H1 (cell line): ENCODE measurements around the gene IL1RAP. TPM values are rescaled to one million over a fixed set of nuclear protein-coding genes. Genes with fewer than 3 reads are reported as not detected.

Experiments
- CTCF ChIA-PET: fragments of 300-600 bp; sonication (Branson Sonifier 250); formaldehyde crosslinking; loops from one replicate; lab custom pipeline; 2021; ENCODE audit not compliant: partially characterized antibody; lab: Charles Lee
- POLR2A ChIA-PET: fragments of 300-600 bp; sonication (Branson Sonifier 250); formaldehyde crosslinking; loops from one replicate; lab custom pipeline; 2021; ENCODE audit warnings: inconsistent platforms; ENCODE audit not compliant: partially characterized antibody; lab: Charles Lee
- DNase-seq, 2 experiments: peaks; one replicate each; pipeline versions ENCODE4 v3.0.0 to v3.0.0-alpha.2; 2010 to 2022; ENCODE audit warnings: low spot score in 2 of 2, low read depth in 1 of 2, mixed read lengths in 1 of 2
- FAIRE-seq: peaks from 2 replicates; lab custom pipeline; 2011; peaks lifted over from hg19 to GRCh38; lab: Jason Lieb, UNC
- H2AFZ ChIP-seq: 2 replicates; pipeline ENCODE4 v1.8.1; 2012; ENCODE audit warnings: low read length, inconsistent platforms
- H2AK5ac ChIP-seq: 2 replicates; pipeline ENCODE4 v1.6.1; 2013; ENCODE audit warnings: low read depth, low read length
- H2BK120ac ChIP-seq: replicated peaks from 2 replicates; pipeline ENCODE3; 2013; ENCODE audit warnings: low read depth, low read length, inconsistent platforms
- H2BK12ac ChIP-seq: 2 replicates; pipeline ENCODE4 v1.6.1; 2013; ENCODE audit warnings: low read depth, low read length
- H2BK15ac ChIP-seq: 2 replicates; pipeline ENCODE4 v1.6.1; 2013; ENCODE audit warnings: low read length
- H2BK20ac ChIP-seq: 2 replicates; pipeline ENCODE4 v1.6.1; 2013; ENCODE audit warnings: low read length
- H2BK5ac ChIP-seq: 2 replicates; pipeline ENCODE4 v1.6.1; 2013; ENCODE audit warnings: low read depth, low read length
- H3K14ac ChIP-seq: 2 replicates; pipeline ENCODE4 v1.6.1; 2013; ENCODE audit warnings: inconsistent platforms; ENCODE audit not compliant: insufficient read length
- H3K18ac ChIP-seq: 2 replicates; pipeline ENCODE4 v1.6.1; 2013; ENCODE audit warnings: low read length; ENCODE audit errors: extremely low read depth
- H3K23ac ChIP-seq: 2 replicates; pipeline ENCODE4 v1.6.1; 2013; ENCODE audit warnings: inconsistent platforms; ENCODE audit not compliant: insufficient read length
- H3K23me2 ChIP-seq: 2 replicates; pipeline ENCODE4 v1.6.1; 2013; ENCODE audit warnings: low read depth, low read length
- H3K27ac ChIP-seq: 2 replicates; pipeline ENCODE4 v1.6.1; 2011; ENCODE audit warnings: low read depth, low read length, inconsistent platforms
- H3K27me3 ChIP-seq, 4 experiments: replicated peaks in 1 of 4; 1 replicate in 1 of 4; 2 replicates in 3 of 4; pipeline versions ENCODE4 v1.6.1 to v1.8.1; 2011 to 2013; ENCODE audit warnings: low read length in 3 of 4, mild to moderate bottlenecking in 3 of 4, inconsistent platforms in 2 of 4, mixed read lengths in 2 of 4, moderate library complexity in 1 of 4; ENCODE audit not compliant: control insufficient read depth in 3 of 4, insufficient read depth in 3 of 4; ENCODE audit errors: extremely low read depth in 1 of 4
- H3K36me3 ChIP-seq, 4 experiments: 2 replicates each; pipeline versions ENCODE4 v1.6.1 to v1.8.1; 2011 to 2013; ENCODE audit warnings: mild to moderate bottlenecking in 4 of 4, low read length in 3 of 4, moderate library complexity in 2 of 4, control low read depth in 1 of 4, inconsistent platforms in 1 of 4; ENCODE audit not compliant: insufficient read depth in 4 of 4, control insufficient read depth in 2 of 4
- H3K4ac ChIP-seq: replicated peaks from 2 replicates; pipeline ENCODE3; 2013; ENCODE audit warnings: low read length, low read depth, mixed read lengths, inconsistent platforms; ENCODE audit not compliant: insufficient read length
- H3K4me1 ChIP-seq, 4 experiments: replicated peaks in 1 of 4; 1 replicate in 1 of 4; 2 replicates in 3 of 4; pipeline versions ENCODE4 v1.6.1 to v1.8.1; 2011 to 2013; ENCODE audit warnings: low read length in 3 of 4, inconsistent platforms in 2 of 4, mixed read lengths in 1 of 4; ENCODE audit not compliant: insufficient read depth in 4 of 4, control insufficient read depth in 3 of 4
- H3K4me2 ChIP-seq, 2 experiments: 2 replicates each; pipeline versions ENCODE4 v1.6.1 to v1.8.1; 2011 to 2013; ENCODE audit warnings: low read depth in 2 of 2, low read length in 2 of 2, control low read depth in 1 of 2, inconsistent platforms in 1 of 2, mild to moderate bottlenecking in 1 of 2; ENCODE audit not compliant: insufficient read depth in 1 of 2
- H3K4me3 ChIP-seq, 4 experiments: fragments of 200-600, 300-600 bp in 1 of 4; sonication (generic), shearing (Covaris generic), sonication (Bioruptor Twin) in 1 of 4; 2 replicates each; pipeline versions ENCODE4 v1.5.1 to v1.8.1; 2011 to 2016; ENCODE audit warnings: low read length in 4 of 4, low read depth in 3 of 4, control low read depth in 2 of 4, inconsistent platforms in 2 of 4, mild to moderate bottlenecking in 2 of 4, mixed read lengths in 1 of 4, moderate library complexity in 1 of 4; ENCODE audit not compliant: insufficient read depth in 2 of 4; ENCODE audit errors: extremely low read depth in 1 of 4
- H3K56ac ChIP-seq: replicated peaks from 2 replicates; pipeline ENCODE3; 2013; ENCODE audit warnings: low read depth, mild to moderate bottlenecking, mixed read lengths, low read length, inconsistent platforms; ENCODE audit not compliant: insufficient read length
- H3K79me1 ChIP-seq: 2 replicates; pipeline ENCODE4 v1.6.1; 2013; ENCODE audit warnings: low read depth, low read length, control low read depth
- H3K79me2 ChIP-seq, 2 experiments: 2 replicates each; pipeline versions ENCODE4 v1.6.1 to v1.8.1; 2012 to 2013; ENCODE audit warnings: low read length in 2 of 2, mild to moderate bottlenecking in 2 of 2, inconsistent platforms in 1 of 2; ENCODE audit not compliant: insufficient read depth in 2 of 2, control insufficient read depth in 1 of 2
- H3K9ac ChIP-seq, 4 experiments: replicated peaks in 1 of 4; 1 replicate in 1 of 4; 2 replicates in 3 of 4; pipeline versions ENCODE4 v1.6.1 to v1.8.1; 2011 to 2013; ENCODE audit warnings: low read depth in 3 of 4, low read length in 3 of 4, control low read depth in 2 of 4, mild to moderate bottlenecking in 2 of 4, moderate library complexity in 2 of 4, inconsistent platforms in 1 of 4; ENCODE audit errors: extremely low read depth in 1 of 4
- H3K9me3 ChIP-seq, 2 experiments: 2 replicates each; pipeline versions ENCODE4 v1.6.1 to v1.8.1; 2012 to 2013; ENCODE audit warnings: mild to moderate bottlenecking in 2 of 2, moderate library complexity in 2 of 2, control low read depth in 1 of 2, inconsistent platforms in 1 of 2, low read depth in 1 of 2, low read length in 1 of 2, mixed read lengths in 1 of 2; ENCODE audit not compliant: insufficient read depth in 2 of 2
- H4K20me1 ChIP-seq, 2 experiments: replicated peaks in 1 of 2; 2 replicates each; pipeline versions ENCODE3 to v1.8.1; 2011 to 2013; ENCODE audit warnings: inconsistent platforms in 2 of 2, low read length in 2 of 2, mild to moderate bottlenecking in 1 of 2; ENCODE audit not compliant: insufficient read depth in 2 of 2, control insufficient read depth in 1 of 2
- H4K5ac ChIP-seq: 2 replicates; pipeline ENCODE4 v1.6.1; 2013; ENCODE audit warnings: low read length, low read depth, mixed read lengths, inconsistent platforms; ENCODE audit not compliant: insufficient read length
- H4K8ac ChIP-seq: 2 replicates; pipeline ENCODE4 v1.8.0; 2013; ENCODE audit warnings: mild to moderate bottlenecking, moderate library complexity, low read length, inconsistent platforms; ENCODE audit not compliant: insufficient read depth; ENCODE audit errors: extremely low read depth
- H4K91ac ChIP-seq: replicated peaks from 2 replicates; pipeline ENCODE3; 2013; ENCODE audit warnings: low read length, mixed read lengths, inconsistent platforms; ENCODE audit not compliant: insufficient read length
- ASH2L ChIP-seq: fragments of 200-600, 300-600 bp; sonication (generic); IDR thresholded peaks from one replicate; pipeline ENCODE4 v1.7.1; 2017; ENCODE audit warnings: low read length
- ATF3 ChIP-seq: IDR thresholded peaks from 2 replicates; pipeline ENCODE4 v1.6.1; 2011; ENCODE audit warnings: low read depth, mild to moderate bottlenecking, low read length; ENCODE audit not compliant: insufficient read depth
- BACH1 ChIP-seq: IDR thresholded peaks from 2 replicates; pipeline ENCODE4 v1.6.1; 2012; ENCODE audit warnings: low read length, improper control_type of control experiment
- CHD2 ChIP-seq: IDR thresholded peaks from 2 replicates; pipeline ENCODE4 v1.6.1; 2012; ENCODE audit warnings: low read length, improper control_type of control experiment
- HDAC2 ChIP-seq, 2 experiments: fragments of 300-600 bp in 1 of 2; sonication (generic) in 1 of 2; IDR thresholded peaks; 2 replicates each; pipeline ENCODE4 v1.6.1; 2011 to 2012; ENCODE audit warnings: low read depth in 2 of 2, low read length in 2 of 2, mild to moderate bottlenecking in 2 of 2, moderate library complexity in 2 of 2, borderline replicate concordance in 1 of 2, inconsistent platforms in 1 of 2
- HDAC6 ChIP-seq: IDR thresholded peaks from one replicate; pipeline ENCODE4 v1.7.1; 2012; ENCODE audit warnings: low read depth, mild to moderate bottlenecking, inconsistent platforms, low read length, moderate library complexity
- KDM4A ChIP-seq: IDR thresholded peaks from one replicate; pipeline ENCODE4 v1.7.1; 2012; ENCODE audit warnings: low read depth, mild to moderate bottlenecking, moderate library complexity, low read length, inconsistent platforms; ENCODE audit not compliant: severe bottlenecking
- MAFK ChIP-seq: IDR thresholded peaks from 2 replicates; pipeline ENCODE4 v1.6.1; 2012; ENCODE audit warnings: low read depth, mild to moderate bottlenecking, improper control_type of control experiment, low read length
- PHF8 ChIP-seq: fragments of 200-600 bp; sonication (generic); conservative IDR thresholded peaks from 2 replicates; pipeline ENCODE4 v1.7.1; 2012; ENCODE audit warnings: low read depth, mild to moderate bottlenecking, inconsistent platforms, low read length, moderate library complexity
- SP1 ChIP-seq: IDR thresholded peaks from 2 replicates; pipeline ENCODE4 v1.6.1; 2011; ENCODE audit warnings: low read depth, low read length
- TCF12 ChIP-seq: IDR thresholded peaks from 2 replicates; pipeline ENCODE4 v1.6.1; 2011; ENCODE audit warnings: low read depth, mild to moderate bottlenecking, low read length
- TEAD4 ChIP-seq: IDR thresholded peaks from 2 replicates; pipeline ENCODE4 v1.6.1; 2012; ENCODE audit warnings: low read depth, low read length, inconsistent platforms, mixed read lengths
- YY1 ChIP-seq: IDR thresholded peaks from 2 replicates; pipeline ENCODE4 v1.6.1; 2011; ENCODE audit warnings: low read depth, mild to moderate bottlenecking, low read length
- WGBS, 2 experiments: shearing (Covaris generic) in 1 of 2; methylation state at CpG; one replicate each; pipeline versions ENCODE4 v1.1.6 to v1.1.7; 2013 to 2015; ENCODE audit warnings: low lambda C conversion rate in 2 of 2, mixed read lengths in 2 of 2, inconsistent platforms in 1 of 2, low coverage in 1 of 2, missing lambda C conversion rate in 1 of 2; ENCODE audit not compliant: insufficient replicate concordance in 2 of 2, insufficient coverage in 1 of 2, insufficient read length in 1 of 2; ENCODE audit errors: extremely low coverage in 1 of 2, missing lambda C conversion rate in 1 of 2; 5-methylcytosine and 5-hydroxymethylcytosine counted together
- polyA plus RNA-seq, 7 experiments: library from polyadenylated mRNA; depleted of rRNA in 3 of 7; stranded (reverse) in 5 of 7; unstranded in 2 of 7; fragments of >200 nt in 5 of 7; fragments of 200-250 nt in 2 of 7; gene quantifications; 1 replicate in 5 of 7; 2 replicates in 1 of 7; 4 replicates in 1 of 7; pipeline versions ENCODE4 v1.2.1 to v1.2.3, GENCODE V29; 2011 to 2013; ENCODE audit warnings: missing spikeins in 2 of 7, mixed read lengths in 2 of 7
- total RNA-seq: library from RNA; stranded (reverse); fragmentation: NEBNext Ultra II Directional; extraction: Animal tissue kit (Norgen Biotek cat#: 25700); gene quantifications from 2 replicates; pipeline ENCODE4 v1.2.1, GENCODE V29; 2021

Gene IL1RAP
- total and polyA plus RNA-seq, 2 of the 8 experiments (the other 6 are each of a cell fraction or from before 2014, with no cell fraction given), result 2.4 to 3.9 TPM

DNA sequence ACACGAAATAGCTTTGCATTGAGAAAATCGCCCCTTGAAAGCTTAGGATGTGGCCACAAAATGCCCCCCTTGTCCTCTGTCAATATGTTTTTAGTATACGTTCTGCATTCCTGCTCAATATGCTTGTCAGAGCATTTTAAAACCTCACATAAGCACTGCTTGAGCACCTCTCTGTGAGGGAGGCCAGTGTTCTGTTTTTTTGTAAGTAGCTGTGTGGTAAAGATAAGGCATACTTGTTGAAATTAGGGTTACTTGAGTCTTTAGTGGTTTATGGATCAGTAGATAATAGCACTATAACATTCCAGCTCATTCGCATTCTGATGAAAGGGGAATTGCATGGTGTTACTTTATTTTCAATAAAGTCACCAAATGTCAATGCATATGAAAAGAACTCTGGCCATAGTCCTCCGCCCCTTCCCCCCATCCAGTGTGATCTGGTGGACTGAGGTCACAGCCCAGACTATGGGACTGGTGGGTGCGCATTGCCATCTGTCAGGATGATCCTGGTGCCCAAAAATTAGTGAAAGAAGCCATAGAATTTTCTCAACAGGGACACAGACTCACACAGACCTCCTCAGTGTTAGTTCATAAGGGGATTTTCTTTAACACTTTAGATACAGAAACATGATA lies 33.1 kb downstream of the IL1RAP start:
- Histone ChIP-seq H2BK12ac (no peak overlapping the region), H2BK15ac (no peak overlapping the region), H3K4me2 (no peak overlapping the region), H2AK5ac (no peak overlapping the region), H2BK120ac (no peak overlapping the region), H4K20me1 (no peaks in the 10 kb centered on the region), H4K8ac (no peak overlapping the region), H4K91ac (no peak overlapping the region), H2AFZ (no peak overlapping the region), H4K5ac (no peak overlapping the region), H3K23me2 (no peaks in the 10 kb centered on the region), H3K4ac (no peak overlapping the region), H2BK20ac (no peak overlapping the region), H3K4me3 (no peak overlapping the region), H3K56ac (no peak overlapping the region), H3K14ac (no peak overlapping the region), H3K4me1 (peaks cover 0 to 7% (median 4%) of the 10 kb centered on the region in 4 experiments; a peak in 3 of 7 replicates), H3K27ac (no peak overlapping the region), H3K27me3 (peaks cover 9 to 19% (median 18%) of the 10 kb centered on the region in 4 experiments), H3K9ac (no peak overlapping the region), H3K79me1 (no peaks in the 10 kb centered on the region), H3K23ac (no peak overlapping the region), H3K79me2 (no peaks in the 10 kb centered on the region), H3K36me3 (no peaks in the 10 kb centered on the region; a peak in 1 of 8 replicates), H2BK5ac (no peak overlapping the region), H3K18ac (no peak overlapping the region), H3K9me3 (no peaks in the 10 kb centered on the region)
- WGBS, 2 experiments, result 69% methylated on average over 6 of the region's 6 CpGs; no CpG with 5 or more reads in 1 of the 2 experiments
- no peak for TF ChIP-seq PHF8
- no peak for TF ChIP-seq SP1
- no peak for TF ChIP-seq MAFK
- TF ChIP-seq HDAC2 (IDR thresholded peaks at IDR 0.05; ENCODE audit: borderline replicate concordance in 1 of 2, low read depth in 2 of 2, low read length in 2 of 2), result no peak
- no peak for TF ChIP-seq YY1
- TF ChIP-seq ASH2L, result no peak
- no peak for TF ChIP-seq CHD2
- no peak for TF ChIP-seq HDAC6
- no peak for TF ChIP-seq BACH1
- no peak for TF ChIP-seq KDM4A
- TF ChIP-seq TEAD4, result no peak
- no peak for TF ChIP-seq TCF12
- no peak for TF ChIP-seq ATF3
- no peak for FAIRE-seq
- POLR2A ChIA-PET, result interaction anchor here (0.7 to 1.0 kb wide), 2 partner anchors 9 to 504 kb away, joined by 3 read pairs; no protein-coding TSS in a partner anchor
- CTCF ChIA-PET, result no interaction called here
- DNase-seq, result no peak
